ENCODE measurements around the gene RCAN1. TPM values are rescaled to one million over a fixed set of nuclear protein-coding genes. Genes with fewer than 3 reads are reported as not detected.

Gene RCAN1
- polyA plus RNA-seq, 3 donors = 5.2 to 17.5 (median 15.1) TPM

GRCh38 chr21:34561806-34562205 is 53.1 kb downstream of the RCAN1 start:
- Mint-ChIP-seq H3K4me3 (no peak overlapping the region), H3K27me3 (ENCODE audit: low read depth in 3 of 3) (peaks cover 0 to 1% (median 1%) of the 10 kb centered on the region in 3 donors), H3K4me1 (no peaks in the 10 kb centered on the region), H3K27ac (peak overlapping the region in 2 of 7 donors; percentile 23 to 49), H3K9me3 (peaks cover 0 to 3% (median 0%) of the 10 kb centered on the region in 7 donors), H3K36me3 (peaks cover 15 to 21% of the 10 kb centered on the region in 2 donors)
- Histone ChIP-seq H3K9ac (ENCODE audit: insufficient read depth, low read length, poor library complexity, severe bottlenecking) (no peak overlapping the region), H4K20me1 (ENCODE audit: insufficient read depth, low read length) (no peaks in the 10 kb centered on the region), H2AFZ (ENCODE audit: insufficient read depth, low read depth, low read length, poor library complexity, severe bottlenecking) (no peak overlapping the region), H3K4me2 (replicated peaks; ENCODE audit: extremely low read depth, low read length, poor library complexity, severe bottlenecking) (no peak overlapping the region), H3K4me1 (ENCODE audit: control insufficient read depth in 1 of 2, insufficient read depth in 2 of 2, low read length in 2 of 2) (no peaks in the 10 kb centered on the region), H3K36me3 (replicated peaks in 1 of 2; ENCODE audit: control insufficient read depth in 1 of 2, insufficient read depth in 2 of 2, low read length in 2 of 2) (peaks cover 0 to 11% of the 10 kb centered on the region in 2 donors), H3K9me3 (replicated peaks in 1 of 2; ENCODE audit: control insufficient read depth in 1 of 2, insufficient read depth in 1 of 2, low read length in 2 of 2) (no peaks in the 10 kb centered on the region), H3K27me3 (ENCODE audit: control insufficient read depth in 2 of 2, insufficient read depth in 2 of 2, low read length in 2 of 2) (no peaks in the 10 kb centered on the region), H3K79me2 (ENCODE audit: insufficient read depth, low read length) (no peaks in the 10 kb centered on the region), H3K4me3 (replicated peaks in 1 of 3; ENCODE audit: low read depth in 2 of 3, low read length in 3 of 3) (no peak overlapping the region), H3K27ac (ENCODE audit: low read depth in 1 of 2, low read length in 2 of 2) (no peak overlapping the region)
- no peak for DNase-seq
- no peak for TF ChIP-seq CTCF (IDR thresholded peaks at IDR 0.05)
- intact Hi-C loops (cut with micrococcal nuclease) = no loop called here
- 96% methylated on average over 4 of the region's 7 CpGs for WGBS (ENCODE audit: insufficient coverage)

DNA sequence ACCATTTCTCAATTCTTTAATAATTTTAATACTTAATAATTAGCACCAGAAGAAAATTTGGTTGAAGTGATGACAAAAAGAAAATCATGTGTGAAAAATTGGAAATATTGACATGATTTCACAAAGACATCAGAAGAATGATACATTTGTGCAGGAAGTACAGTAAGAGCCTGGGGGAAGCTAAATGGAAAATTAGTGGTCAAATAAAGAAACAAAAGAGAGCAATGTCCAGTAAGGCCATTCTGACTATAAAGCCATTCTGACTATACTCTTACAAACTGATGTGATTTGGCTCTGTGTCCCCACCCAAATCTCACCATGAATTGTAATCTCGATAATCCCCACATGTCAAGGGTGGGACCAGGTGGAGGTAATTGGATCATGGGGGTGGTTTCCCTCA is 54.3 kb downstream of the RCAN1 start:
- Mint-ChIP-seq H3K9me3 (peaks cover 0 to 4% (median 0%) of the 10 kb centered on the region in 7 donors), H3K4me3 (no peak overlapping the region), H3K27ac (no peak overlapping the region), H3K4me1 (no peaks in the 10 kb centered on the region), H3K36me3 (peaks cover 7 to 11% of the 10 kb centered on the region in 2 donors), H3K27me3 (ENCODE audit: low read depth in 3 of 3) (peaks cover 0 to 1% (median 1%) of the 10 kb centered on the region in 3 donors)
- DNase-seq = no peak
- Histone ChIP-seq H3K79me2 (ENCODE audit: insufficient read depth, low read length) (no peaks in the 10 kb centered on the region), H3K27me3 (ENCODE audit: control insufficient read depth in 2 of 2, insufficient read depth in 2 of 2, low read length in 2 of 2) (no peaks in the 10 kb centered on the region), H3K4me1 (ENCODE audit: control insufficient read depth in 1 of 2, insufficient read depth in 2 of 2, low read length in 2 of 2) (no peaks in the 10 kb centered on the region), H3K9me3 (replicated peaks in 1 of 2; ENCODE audit: control insufficient read depth in 1 of 2, insufficient read depth in 1 of 2, low read length in 2 of 2) (no peaks in the 10 kb centered on the region), H3K27ac (ENCODE audit: low read depth in 1 of 2, low read length in 2 of 2) (no peak overlapping the region), H3K4me3 (replicated peaks in 1 of 3; ENCODE audit: low read depth in 2 of 3, low read length in 3 of 3) (no peak overlapping the region), H3K9ac (ENCODE audit: insufficient read depth, low read length, poor library complexity, severe bottlenecking) (no peak overlapping the region), H2AFZ (ENCODE audit: insufficient read depth, low read depth, low read length, poor library complexity, severe bottlenecking) (no peak overlapping the region), H3K4me2 (replicated peaks; ENCODE audit: extremely low read depth, low read length, poor library complexity, severe bottlenecking) (no peak overlapping the region), H3K36me3 (replicated peaks in 1 of 2; ENCODE audit: control insufficient read depth in 1 of 2, insufficient read depth in 2 of 2, low read length in 2 of 2) (peaks cover 0 to 6% of the 10 kb centered on the region in 2 donors), H4K20me1 (ENCODE audit: insufficient read depth, low read length) (no peaks in the 10 kb centered on the region)
- intact Hi-C loops (cut with micrococcal nuclease) = no loop called here
- no peak for TF ChIP-seq CTCF (IDR thresholded peaks at IDR 0.05)
- WGBS (ENCODE audit: insufficient coverage) = no CpG with 5 or more reads among the region's 1 CpG
